ENCODE data around the gene CEP250.
"Not testable (repeated sequence)": the region's sequence is repeated elsewhere in the genome, so short reads cannot be mapped to it uniquely, and the experiment has no call there.

The CEP250 gene

GRCh38 chr20:35523298-35523888, 68.0 kb downstream of the CEP250 start:
- DNase-seq (ENCODE audit: low read depth), result no peak

GRCh38 chr20:35525639-35526038, 70.2 kb downstream of the CEP250 start:
- DNase-seq (ENCODE audit: low read depth), result no peak

GRCh38 chr20:35527122-35527769, 71.8 kb downstream of the CEP250 start:
- DNase-seq (ENCODE audit: low read depth), result no peak

- no peak for DNase-seq (ENCODE audit: low read depth)
These were observed 74.2 kb downstream of the CEP250 start, which contains the start of gene C20orf173 for GRCh38 chr20:35529552-35529951. Gene C20orf173, minus strand, starts transcription at chr20:35529652. Its CDS starts 279 bp downstream, at chr20:35529373.

GRCh38 chr20:35539756-35540212, 84.4 kb downstream of the CEP250 start:
- DNase-seq (ENCODE audit: low read depth), result no peak

GRCh38 chr20:35541118-35541782, 85.9 kb downstream of the CEP250 start:
- no peak for DNase-seq (ENCODE audit: low read depth)

GRCh38 chr20:35541783-35542662, 86.6 kb downstream of the CEP250 start, which contains the start of gene ERGIC3:
Gene ERGIC3, plus strand, starts transcription at chr20:35542078. Its CDS starts 20 bp downstream, at chr20:35542098.
- peak; percentile 92 for DNase-seq (ENCODE audit: low read depth)

- DNase-seq (ENCODE audit: low read depth), result no peak
These were observed 87.6 kb downstream of the CEP250 start for GRCh38 chr20:35542990-35543389.

- DNase-seq (ENCODE audit: low read depth), result no peak
These were observed 89.0 kb downstream of the CEP250 start for GRCh38 chr20:35544436-35544835.

- DNase-seq (ENCODE audit: low read depth), result not testable (repeated sequence)
These were observed 89.5 kb downstream of the CEP250 start for GRCh38 chr20:35544941-35545340.

GRCh38 chr20:35546127-35546526, 90.7 kb downstream of the CEP250 start:
- DNase-seq (ENCODE audit: low read depth), result no peak

GRCh38 chr20:35547329-35547728, 91.9 kb downstream of the CEP250 start:
- DNase-seq (ENCODE audit: low read depth), result no peak

GRCh38 chr20:35551503-35551902, 96.1 kb downstream of the CEP250 start:
- no peak for DNase-seq (ENCODE audit: low read depth)

GRCh38 chr20:35552914-35553313, 97.5 kb downstream of the CEP250 start:
- no peak for DNase-seq (ENCODE audit: low read depth)

- DNase-seq (ENCODE audit: low read depth), result not testable (repeated sequence)
These were observed 100.1 kb downstream of the CEP250 start for GRCh38 chr20:35555461-35555860.

- DNase-seq (ENCODE audit: low read depth), result no peak
These were observed 100.7 kb downstream of the CEP250 start for GRCh38 chr20:35555951-35556645.

GRCh38 chr20:35556871-35557270, 101.5 kb downstream of the CEP250 start:
- DNase-seq (ENCODE audit: low read depth), result no peak

GRCh38 chr20:35558451-35558850, 103.1 kb downstream of the CEP250 start:
- no peak for DNase-seq (ENCODE audit: low read depth)

GRCh38 chr20:35559042-35559693, 103.8 kb downstream of the CEP250 start:
- no peak for DNase-seq (ENCODE audit: low read depth)

GRCh38 chr20:35560105-35560511, 104.7 kb downstream of the CEP250 start:
- no peak for DNase-seq (ENCODE audit: low read depth)

GRCh38 chr20:35560541-35560940, 105.1 kb downstream of the CEP250 start:
- no peak for DNase-seq (ENCODE audit: low read depth)
